22Rv1 (cell line): ENCODE data around the gene UBC.

Source experiments
- H3K27ac ChIP-seq: fragments of 450-650 bp; 2 replicates; pipeline ENCODE4 v1.5.1; 2017
- CTCF ChIP-seq: fragments of 450-650 bp; IDR thresholded peaks from 2 replicates; pipeline ENCODE4 v1.5.1; 2017; ENCODE audit warnings: mild to moderate bottlenecking
- ZFX ChIP-seq: fragments of 450-650 bp; IDR thresholded peaks from 2 replicates; pipeline ENCODE4 v1.6.1; 2017; ENCODE audit warnings: antibody characterized with exemption, borderline replicate concordance

Gene UBC

GRCh38 chr12:124910561-124911478, 3.6 kb downstream of the UBC start:
- peak overlapping the region; percentile 54 for H3K27ac ChIP-seq

DNA sequence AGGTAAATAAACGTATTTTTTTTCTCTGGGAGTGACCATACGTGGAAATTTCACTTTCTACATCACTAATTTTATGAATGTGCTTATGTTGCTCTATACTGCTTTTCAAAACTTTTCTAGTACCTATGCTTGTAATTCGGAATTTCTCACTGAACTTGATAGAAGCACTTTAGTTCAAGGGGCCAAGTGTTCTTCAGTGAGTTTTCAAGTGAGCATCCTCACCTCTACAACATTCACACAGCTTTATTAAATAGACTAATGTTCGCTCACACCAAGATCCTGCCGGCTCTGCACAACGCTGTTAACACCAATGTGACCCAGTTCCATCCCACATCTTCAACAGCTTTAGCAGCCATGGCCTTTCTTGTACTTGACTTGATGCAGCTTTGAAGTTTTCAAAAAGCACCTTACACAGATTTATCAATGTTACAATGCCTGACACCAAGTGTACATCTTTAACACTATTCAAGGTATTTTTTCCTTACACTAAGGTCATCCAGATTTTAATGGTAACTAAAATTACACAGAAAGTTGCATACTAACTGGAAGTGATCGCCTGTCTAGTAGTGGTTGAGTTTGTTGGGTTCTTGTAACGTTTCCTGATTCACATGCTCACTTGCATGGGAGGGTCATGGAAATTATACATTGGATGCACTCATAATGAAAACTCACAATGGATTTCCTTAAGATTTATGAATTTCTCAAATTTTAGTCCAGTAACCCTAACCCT, 4.5 kb downstream of the UBC start:
- TF ChIP-seq ZFX = no peak
- no peak for TF ChIP-seq CTCF
- peak overlapping the region; percentile 54 for H3K27ac ChIP-seq

More at GRCh38 chr12:124910561-124911478, 3.6 kb downstream of the UBC start:
- TF ChIP-seq ZFX (no peak), CTCF (no peak)

- TF ChIP-seq ZFX (no peak), CTCF (peak; percentile 100)
- peak overlapping the region; percentile 66 for H3K27ac ChIP-seq
Measured at GRCh38 chr12:124906606-124907261, 7.7 kb downstream of the UBC start.

DNA sequence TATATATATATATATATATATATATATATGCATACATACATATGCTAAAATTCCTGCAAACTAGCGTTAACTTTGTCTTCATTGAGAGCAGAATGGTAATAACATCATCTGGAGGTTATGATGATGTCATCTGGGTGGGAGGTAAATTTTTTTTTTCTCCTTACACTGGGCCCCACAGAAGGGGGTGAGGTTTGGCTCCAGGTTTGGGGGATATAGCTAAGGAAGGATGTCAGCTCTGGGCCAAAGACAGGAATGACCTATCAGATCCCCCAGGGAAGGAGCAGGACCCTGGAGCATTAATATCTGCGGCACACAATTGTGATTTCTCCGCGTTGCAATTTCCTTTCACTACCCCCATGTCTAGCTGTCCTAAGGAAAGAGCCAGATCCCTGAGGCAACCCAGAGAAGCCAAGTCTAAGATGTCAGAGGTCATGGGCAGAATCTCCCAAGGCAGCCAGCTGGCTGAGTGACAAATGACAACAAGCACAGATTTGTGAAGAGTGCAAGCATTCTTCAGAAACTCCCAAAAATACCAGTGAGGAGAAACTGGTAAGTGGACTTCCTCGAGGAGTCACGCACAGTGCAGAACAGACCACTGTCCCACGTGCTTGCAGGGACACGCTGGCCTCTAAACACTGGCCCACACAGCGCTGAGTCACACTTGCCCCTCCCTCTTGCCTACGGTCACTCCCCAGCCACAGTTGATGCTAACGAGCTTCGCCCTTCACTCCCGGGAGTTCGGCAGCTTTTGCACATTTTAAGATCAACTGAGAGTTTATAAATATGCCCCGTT, 9.9 kb downstream of the UBC start:
- peak overlapping the region; percentile 66 for H3K27ac ChIP-seq
- TF ChIP-seq CTCF (no peak), ZFX (no peak)

DNA sequence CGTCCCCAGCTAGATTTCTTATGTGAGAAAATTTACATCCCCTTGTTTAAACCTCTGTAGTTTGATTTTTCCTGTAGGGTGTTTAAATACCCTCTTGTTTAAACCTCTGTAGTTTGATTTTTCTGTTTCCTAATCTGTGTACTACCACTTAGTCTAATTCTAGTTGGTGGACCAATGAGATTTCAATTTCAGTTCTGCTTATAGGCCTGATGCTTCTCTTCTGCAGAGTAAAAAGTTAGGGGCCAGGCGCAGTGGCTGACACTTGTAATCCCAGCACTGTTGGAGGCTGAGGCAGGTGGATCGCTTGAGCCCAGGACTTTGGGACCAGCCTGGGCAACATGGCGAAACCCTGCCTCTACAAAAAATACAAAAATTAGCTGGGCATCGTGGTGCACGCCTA, 11.5 kb downstream of the UBC start:
- TF ChIP-seq CTCF = no peak
- TF ChIP-seq ZFX = no peak
- H3K27ac ChIP-seq = no peak overlapping the region

DNA sequence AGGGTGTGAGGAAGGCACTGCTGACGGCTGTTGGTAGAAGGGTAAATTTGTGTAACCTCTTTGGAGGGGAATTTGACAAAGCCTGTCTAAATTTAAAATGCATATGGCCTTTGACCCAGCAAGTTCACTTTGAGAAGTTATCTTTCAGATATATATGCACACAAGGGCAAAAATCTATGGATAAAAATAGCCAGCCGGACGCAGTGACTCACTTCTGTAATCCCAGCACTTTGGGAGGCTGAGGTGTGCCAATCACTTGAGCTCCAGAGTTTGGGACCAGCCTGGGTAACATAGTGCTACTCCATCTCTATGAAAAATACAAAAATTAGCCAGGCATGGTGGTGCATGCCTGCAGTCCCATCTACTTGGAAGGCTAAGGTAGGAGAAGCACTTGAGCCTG, 13.4 kb downstream of the UBC start:
- peak overlapping the region; percentile 17 for H3K27ac ChIP-seq
- TF ChIP-seq CTCF = no peak
- no peak for TF ChIP-seq ZFX

GRCh38 chr12:124900345-124900795, 14.1 kb downstream of the UBC start:
- H3K27ac ChIP-seq = peak overlapping the region; percentile 17
